GM18520 (cell line): ENCODE results near the gene TNPO2.
"Not testable (repeated sequence)": the region's sequence is repeated elsewhere in the genome, so short reads cannot be mapped to it uniquely, and the experiment has no call there.

Experiments
- ATAC-seq: cut with Tn5 transposase; IDR thresholded peaks from one replicate; pipeline ENCODE4 v1.9.1; 2021; ENCODE audit not compliant: unreplicated experiment

The TNPO2 gene

DNA sequence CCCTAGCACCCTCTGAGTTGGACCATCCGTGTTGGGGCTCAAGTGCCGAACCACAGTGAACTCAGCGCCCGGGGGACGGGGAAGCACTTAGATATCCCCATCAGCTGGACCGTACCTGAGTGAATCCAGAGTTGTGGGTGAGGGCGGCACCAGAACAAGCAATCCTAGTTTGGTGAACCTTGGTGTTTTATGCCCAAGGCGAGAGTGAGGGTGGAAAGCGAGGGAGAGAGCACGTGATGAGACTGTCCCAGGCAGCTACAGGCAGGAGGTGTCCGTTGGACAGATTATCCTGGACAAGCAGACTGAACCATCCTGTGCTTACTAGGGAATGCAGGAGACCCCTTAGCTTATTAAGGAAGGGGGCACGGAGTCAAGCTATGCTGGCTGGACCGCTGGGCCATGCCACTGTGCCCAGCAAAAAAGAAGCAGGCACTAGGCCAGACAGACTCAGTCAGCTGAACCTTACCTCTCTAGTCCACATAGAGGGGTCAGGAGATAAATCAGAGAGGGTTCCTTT lies 14.2 kb upstream of the TNPO2 start:
- no peak for ATAC-seq

DNA sequence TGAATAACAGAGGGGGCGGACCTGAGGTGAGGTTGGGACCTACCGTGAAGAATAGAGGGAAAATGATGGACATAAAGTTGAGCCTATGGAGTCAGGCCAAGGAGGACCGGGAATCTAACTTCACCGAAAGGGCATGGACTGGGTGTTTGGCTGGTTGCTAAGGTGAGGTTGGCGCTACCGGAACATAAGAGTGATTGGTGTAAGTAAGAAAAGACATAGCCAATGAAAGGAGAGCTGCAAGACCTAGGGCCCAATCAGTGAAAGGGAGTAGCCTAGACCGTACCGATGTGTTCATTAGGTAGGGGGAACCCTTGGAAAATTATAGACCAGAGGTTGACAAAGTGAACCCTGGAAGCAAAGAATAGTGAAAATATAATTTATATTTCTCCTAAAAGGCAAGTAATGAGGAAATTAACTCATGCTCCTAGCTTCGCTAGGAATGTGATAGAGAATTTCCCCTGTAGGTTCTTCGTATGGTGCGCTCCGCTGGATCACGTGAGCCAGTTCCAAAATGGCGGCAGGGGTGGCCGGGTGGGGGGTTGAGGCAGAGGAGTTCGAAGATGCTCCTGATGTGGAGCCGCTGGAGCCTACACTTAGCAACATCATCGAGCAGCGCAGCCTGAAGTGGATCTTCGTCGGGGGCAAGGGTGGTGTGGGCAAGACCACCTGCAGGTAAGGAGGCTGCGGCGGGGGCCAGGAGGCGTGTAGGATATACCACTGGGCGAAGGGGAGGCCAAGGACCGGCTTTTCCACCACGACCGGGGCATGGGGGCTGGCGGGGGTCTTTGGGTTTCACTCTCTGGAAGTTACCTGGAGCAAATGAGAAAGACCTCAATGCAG lies 13.5 kb upstream of the TNPO2 start, which contains the start of gene GET3:
Gene GET3, plus strand, starts transcription at position 503 of the 840 bp plus-strand sequence. Its CDS starts 9 bp downstream, at position 512.
- ATAC-seq = peak; percentile 83

DNA sequence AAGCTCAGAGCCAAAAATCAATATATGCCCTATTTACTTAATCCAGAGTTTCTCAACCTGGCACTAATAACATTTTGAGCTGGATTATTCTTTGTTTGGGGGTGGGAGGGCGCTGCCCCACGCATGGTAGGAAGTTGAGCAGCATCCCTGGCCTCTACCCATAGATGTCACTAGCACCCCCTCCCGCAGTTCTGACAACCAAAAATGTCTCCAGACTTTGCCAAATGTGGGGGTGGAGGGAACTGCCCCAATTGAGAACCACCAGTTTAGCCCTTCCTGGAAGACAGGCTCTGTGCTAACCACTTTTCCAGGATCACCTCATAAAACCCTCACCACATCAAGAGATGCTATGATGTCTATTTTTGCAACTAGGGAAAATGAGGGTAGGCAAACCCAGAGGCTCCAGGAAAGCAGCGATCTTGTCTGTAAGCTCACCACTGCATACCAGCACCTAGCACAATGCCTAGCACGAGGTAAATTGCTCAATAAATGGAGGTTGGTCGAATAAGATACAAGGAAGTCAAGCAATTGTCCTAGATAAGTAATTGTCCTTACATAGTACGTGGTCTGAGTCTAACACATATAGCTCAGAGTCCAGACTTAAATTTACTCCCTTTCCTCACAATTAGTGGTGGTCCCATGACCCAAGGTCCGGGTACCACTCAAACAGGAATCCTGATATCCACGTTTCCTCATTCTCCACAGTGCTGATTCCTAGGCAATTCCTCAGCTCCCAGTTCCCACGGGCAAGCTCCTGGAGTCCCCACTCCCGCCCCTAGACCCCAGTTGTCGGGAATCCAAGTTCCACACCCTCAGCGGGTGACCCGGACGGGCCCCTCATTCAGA lies 9.9 kb upstream of the TNPO2 start:
- no peak for ATAC-seq

DNA sequence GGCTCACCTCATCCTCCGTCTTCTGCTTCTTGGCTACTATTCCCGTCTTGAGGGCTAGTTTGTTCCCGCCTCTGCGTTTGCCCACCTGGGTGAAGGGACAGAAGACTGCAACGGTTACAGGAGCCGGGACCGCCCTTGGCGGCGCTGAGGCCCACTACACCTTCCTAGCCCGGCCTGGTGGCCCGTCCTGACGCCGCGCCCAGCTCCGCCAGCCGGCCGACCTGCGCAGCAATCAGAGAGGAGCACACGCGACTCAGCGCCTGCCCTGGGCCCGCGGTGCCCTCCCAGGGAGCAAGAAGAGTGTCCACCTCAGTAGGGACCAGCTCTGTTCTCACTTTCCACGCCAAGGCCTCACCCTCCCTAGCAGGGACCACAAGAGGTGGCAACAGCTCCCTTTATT lies 7.6 kb upstream of the TNPO2 start:
- no peak for ATAC-seq

DNA sequence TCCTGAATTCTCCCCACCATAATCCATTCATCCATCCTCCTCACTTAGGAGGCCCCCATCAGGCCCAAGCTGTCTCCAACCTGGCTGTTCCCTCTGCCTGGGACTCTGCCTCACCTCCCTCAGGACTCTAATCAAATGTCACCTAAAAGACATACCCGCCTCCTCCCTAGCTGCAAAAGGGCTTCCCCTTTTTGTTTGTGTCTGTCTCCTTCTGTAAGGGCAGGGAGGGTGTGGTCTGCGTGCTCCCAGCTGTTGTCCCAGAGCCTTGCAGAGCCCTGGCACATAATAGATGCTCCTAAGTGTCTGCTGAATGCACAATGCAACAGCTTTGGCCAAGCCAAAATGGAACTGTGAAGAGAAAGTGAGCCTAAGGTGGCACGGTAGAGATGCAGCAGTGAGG lies 6.3 kb upstream of the TNPO2 start:
- ATAC-seq = no peak

DNA sequence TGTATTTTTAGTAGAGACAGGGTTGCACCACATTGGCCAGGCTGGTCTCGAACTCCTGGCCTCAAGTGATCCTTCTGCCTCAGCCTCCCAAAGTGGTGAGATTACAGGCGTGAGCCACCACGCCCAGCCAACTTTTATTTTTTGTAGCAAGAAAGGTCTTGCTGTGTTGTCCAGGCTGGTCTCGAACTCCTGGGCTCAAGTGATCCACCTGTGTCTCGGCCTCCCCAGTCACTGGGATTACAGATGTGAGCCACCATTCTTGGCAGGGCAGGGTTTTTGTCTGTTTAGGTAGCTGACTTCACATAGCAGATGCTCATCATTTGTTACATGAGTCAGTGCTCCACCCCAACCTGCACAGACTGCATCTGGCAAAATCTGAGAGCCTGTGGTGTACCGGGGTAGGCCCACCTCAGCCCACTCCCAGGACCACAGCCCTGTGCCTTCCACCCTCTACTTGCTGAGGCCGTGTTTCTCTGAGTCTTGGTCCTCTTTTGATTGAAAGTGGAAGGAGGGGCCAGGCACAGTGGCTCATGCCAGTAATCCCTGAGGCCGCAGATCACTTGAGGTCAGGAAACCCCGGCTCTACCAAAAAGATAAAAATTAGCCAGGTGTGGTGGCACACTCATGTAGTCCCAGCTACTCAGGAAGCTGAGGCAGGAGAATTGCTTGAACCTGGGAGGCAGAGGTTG lies 4.2 kb upstream of the TNPO2 start:
- no peak for ATAC-seq

DNA sequence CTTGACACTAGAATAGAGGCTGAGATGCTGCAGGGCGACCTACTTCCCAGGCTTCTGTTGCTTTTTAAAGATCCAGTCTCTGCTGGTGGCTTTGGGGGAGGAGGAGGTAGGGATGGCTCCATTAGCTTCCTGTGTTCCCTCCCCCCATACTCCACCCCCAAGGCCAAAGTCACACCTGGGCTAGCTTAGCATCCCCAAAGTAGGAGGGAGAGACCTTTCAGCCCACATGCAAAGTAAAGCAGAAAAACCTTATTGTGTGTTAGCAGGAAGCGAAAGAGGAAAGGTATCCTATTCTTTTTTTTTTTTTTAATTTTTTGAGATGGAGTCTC lies 3.2 kb upstream of the TNPO2 start:
- no peak for ATAC-seq

DNA sequence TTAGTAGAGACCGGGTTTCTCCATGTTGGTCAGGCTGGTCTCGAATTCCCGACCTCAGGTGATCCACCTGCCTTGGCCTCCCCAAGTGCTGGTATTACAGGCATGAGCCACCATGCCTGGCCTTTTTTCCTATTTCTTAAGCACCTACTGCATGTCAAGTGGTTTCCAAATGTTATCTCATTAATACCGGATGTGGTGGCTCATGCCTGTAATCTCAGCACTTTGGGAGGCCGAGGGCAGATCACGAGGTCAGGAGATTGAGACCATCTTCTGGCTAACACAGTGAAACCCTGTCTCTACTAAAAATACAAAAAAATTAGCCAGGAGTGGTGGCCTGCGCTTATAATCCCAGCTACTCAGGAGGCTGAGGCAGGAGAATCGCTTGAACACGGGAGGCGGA lies 1.9 kb upstream of the TNPO2 start:
- not testable (repeated sequence) for ATAC-seq

DNA sequence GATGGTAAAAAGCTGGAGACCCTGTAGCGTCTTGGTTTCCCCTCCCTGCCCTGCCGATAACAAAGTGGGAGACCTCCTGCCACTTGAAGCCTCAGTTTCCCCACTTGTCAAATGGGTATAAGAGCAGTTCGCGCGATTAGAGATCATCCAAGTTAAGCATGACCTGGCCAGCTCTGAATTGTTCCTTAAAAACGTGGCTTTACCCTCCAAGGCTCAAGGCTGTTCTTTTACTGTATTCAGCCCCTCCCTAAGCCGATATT lies 421 bp downstream of the TNPO2 start:
- no peak for ATAC-seq

DNA sequence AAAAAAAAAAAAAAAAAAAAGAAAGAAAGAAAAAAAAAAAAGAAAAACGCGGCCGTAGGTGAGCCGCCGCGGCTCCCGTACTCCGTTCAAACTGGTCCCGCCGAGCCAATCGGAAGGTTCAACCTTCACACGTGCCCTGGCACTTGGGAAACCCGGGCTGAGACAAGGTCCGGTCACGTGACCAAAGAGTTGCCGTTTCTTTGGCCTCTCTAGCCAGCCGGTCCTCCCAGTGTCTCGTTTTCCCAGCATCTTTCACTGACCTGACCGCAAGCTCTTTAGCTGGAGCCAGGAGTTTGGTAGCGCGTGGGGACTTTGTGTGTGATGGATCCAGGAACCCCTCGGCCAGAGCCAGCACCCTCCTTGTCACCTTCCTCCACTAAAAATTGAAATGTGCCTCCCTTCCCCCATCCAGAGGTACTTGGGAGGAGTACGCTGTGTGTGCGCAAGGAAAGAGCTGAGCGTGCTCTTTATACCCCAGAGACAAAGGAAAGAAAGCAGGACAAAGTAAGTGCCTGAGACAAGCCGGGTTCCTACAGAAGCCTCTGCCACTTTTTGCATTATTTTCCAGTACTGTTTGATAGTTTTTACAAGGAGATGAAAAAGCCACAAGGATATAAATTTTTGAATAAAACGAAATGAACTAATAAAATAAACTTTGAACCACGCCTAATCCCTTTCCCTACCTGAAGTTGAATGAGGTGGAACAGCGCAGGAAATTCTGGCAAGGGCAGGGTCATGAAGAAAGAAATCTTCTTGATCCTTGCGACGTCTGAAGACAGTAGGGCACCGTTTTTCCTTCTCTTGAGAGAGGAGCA lies 959 bp downstream of the TNPO2 start:
- ATAC-seq = peak; percentile 78

DNA sequence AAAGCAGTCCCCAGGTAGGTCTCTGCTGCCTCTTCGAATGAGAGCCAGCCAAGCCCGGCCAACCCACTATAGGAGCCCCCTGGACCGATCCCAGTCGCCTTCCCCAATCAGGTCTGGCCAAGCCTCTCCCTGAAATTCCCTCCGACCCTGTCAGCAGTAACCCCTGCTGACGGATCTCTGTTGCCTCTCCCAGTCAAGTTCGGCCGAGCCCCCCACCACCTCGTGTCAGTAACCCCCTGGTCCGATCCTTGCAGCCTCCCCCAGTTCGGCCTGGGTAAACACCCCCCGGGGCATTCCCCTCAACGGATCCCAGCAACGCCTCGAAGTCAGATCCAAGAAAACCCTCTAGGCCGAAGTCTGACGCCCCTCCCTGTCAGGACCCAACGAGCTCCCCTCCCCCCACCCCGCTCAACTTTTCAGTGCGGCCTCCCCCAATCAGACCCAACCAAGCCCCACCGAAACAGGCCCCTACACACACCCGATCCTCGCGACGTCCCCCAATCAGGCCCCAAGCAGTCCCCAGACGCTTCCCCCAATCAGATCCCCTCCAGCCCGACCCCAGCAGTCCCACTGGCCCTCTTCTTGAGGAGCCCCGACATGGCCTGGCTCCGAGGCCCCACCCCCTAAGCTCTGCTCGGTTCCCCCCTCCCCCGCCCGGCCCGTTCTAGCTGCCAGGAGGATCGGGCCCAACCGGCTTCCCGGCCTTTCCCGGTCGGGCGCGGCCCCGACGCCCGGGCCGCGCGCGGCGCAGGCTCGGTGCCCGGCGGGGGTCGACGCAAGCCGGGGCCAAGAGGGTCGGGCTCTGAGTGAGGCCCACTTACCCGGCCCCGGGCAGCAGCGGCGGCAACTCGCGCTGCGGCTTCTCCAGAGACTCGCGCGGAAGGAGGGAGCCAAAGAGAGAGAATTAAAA lies 1.8 kb downstream of the TNPO2 start:
- ATAC-seq = peak; percentile 12

DNA sequence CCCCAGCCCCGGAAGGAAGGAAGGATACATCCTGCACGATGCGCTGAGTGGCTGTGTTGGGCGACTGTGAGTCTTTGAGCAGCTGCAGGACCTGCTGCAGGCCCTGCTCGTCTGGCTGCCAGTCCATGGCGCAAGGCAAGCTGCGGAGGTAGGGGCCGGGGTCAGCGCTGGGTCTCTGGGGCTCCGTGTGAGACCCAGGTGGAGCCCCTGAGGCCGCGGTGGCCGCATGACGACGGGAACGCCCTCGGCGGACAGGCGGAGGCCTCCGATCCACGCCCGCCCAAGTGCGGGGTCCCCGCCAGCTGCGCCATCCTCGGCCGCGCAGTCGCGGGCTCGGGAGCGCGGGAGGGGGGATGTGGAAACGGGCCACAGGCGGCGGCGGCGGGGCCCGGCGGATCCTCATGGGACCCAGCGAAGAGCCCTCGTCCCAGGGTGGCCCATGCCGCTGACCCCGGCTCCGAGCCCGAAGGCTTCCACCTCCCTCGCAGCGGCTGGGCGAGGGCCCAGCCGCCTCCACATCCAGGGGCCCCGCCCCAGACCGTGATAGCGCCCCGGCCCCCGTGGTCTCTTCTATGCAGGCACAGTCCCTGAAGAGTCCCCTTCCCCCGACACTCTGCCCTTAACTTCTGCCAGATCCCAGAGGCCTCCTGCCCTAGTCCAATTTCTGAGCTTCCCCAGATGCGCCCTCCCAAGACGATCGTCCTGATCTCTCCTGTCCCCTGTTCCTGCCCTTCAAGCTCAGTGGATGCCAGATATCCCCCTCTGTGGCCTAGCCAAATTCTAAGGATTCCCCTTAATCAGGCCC lies 2.7 kb downstream of the TNPO2 start:
- no peak for ATAC-seq

DNA sequence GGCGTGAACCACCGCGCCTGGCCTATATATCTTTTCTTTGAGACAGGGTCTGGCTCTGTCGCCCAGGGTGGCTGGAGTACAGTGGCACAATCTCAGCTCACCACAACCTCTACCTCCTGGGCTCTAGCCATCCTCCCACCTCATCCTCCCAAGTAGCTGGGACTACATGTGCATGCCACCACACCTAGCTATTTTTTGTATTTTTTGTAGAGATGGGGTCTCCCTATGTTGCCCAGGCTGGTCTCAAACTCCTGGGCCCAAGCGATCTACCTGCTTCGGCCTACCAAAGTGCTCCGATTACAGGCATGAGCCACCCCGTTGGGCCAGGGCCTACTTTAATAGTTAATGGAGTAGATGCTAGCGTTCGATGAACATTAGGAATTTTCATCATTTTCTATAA lies 3.4 kb downstream of the TNPO2 start:
- no peak for ATAC-seq

DNA sequence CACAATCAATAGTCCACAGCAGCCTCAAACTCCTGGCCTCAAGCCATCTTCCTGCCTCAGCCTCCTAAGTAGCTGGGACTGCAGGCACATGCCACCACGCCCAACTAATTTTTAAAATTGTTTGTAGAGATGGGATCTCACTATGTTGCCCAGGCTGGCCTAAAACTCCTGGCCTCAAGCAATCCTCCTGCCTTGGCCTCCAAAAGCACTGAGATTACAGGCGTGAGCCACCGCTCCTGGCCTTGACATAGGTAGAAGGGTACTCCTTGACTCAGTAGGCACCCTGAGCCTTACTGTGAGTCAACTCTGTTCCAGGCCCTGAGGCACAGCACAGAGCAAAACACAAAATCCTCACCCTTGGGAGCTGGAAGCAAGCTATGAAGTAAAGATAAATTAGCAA lies 7.8 kb downstream of the TNPO2 start:
- ATAC-seq = no peak

DNA sequence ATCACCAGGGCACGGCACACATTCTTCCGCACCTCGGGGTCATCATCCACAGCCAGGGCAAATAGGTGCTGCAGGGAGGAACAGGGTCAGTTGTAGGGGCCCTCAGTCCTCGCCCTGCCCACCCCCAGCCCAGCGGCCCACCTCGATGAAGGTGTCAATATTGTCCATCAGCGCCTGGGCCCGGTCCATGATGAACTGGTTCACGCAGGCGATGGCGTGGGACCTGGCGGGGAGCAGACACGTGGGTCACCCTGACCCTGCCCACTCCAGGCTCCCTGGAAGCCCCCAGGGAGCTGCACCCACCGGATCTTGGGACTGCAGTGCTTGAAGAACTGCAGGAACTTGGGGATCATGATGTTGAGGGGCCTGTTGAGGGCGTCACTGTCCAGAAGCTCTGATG lies 8.6 kb downstream of the TNPO2 start:
- ATAC-seq = no peak

DNA sequence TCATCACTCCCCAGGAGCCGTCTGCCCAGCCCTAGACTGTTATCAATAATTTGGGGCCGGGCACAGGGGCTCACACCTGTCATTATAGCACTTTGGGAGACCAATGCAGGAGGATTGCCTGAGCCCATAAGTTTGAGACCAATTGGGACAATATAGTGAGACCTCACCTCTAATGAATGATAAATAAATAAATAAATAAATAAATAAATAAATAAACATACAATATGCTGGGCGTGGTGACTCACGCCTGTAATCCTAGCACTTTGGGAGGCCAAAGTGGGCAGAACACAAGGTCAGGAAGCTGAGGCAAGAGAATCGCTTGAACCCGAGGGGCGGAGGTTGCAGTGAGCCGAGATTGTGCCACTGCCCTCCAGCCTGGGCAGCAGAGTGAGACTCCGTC lies 10.4 kb downstream of the TNPO2 start:
- ATAC-seq = not testable (repeated sequence)

DNA sequence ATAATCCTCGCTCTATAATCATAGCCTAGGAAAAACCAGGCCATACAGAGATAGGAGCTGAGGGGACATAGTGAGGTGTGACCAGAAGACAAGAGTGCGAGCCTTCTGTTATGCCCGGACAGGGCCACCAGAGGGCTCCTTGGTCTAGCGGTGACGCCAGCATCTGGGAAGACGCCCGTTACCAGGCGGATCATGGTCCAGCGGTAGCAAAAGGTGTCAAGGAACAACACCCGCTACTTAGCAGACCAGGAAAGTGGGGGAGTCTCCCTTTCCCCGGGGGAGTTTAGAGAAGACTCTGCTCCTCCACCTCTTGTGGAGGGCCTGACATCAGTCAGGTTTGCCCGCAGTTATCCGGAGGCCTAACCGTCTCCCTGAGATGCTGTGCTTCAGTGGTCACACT lies 11.7 kb downstream of the TNPO2 start:
- ATAC-seq = not testable (repeated sequence)

DNA sequence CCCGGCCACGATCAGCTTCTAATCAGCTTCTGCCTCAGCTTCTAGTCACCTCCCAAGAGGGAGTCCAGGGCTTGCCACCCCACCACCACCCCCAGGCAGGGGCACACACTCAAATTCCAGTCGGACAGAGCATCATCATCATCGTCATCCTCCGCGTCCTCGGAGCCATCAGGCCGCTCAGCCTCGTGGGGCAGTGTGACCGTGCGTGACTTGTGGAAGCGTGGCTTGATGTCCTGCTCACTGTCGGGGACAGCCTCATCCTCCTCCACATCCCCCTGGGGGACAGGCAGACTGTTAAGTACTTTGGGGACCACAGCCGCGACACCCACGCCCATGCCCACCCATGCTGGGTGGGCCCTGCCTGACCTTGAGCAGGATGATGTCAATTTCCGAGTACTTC lies 12.5 kb downstream of the TNPO2 start:
- ATAC-seq = no peak

DNA sequence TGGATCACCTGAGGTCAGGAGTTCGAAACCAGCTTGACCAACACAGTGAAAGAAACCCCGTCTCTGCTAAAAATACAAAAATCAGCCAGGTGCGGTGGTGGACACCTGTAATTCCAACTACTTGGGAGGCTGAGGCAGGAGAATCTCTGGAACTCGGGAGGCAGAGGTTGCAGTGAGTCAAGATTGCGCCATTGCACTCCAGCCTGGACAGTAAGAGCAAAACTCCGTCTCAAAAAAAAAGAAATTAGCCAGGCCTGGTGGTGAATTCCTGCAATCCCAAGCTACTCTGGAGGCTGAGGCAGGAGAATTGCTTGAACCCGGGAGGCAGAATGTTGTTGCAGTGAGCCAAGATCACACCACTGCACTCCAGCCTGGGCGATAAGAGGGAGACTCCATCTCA lies 15.1 kb downstream of the TNPO2 start:
- ATAC-seq = no peak
